ENCODE measurements around the gene MYEOV. TPM values are rescaled to one million over a fixed set of nuclear protein-coding genes. Genes with fewer than 3 reads are reported as not detected.

MYEOV gene
- polyA plus RNA-seq, 3 donors = 4.4 to 8.1 (median 5.1) TPM

GRCh38 chr11:69262918-69263735, 30.8 kb upstream of the MYEOV start:
- no peak for DNase-seq (ENCODE audit: extremely low read depth in 1 of 11, low read depth in 9 of 11, low spot score in 4 of 11)

- DNase-seq (ENCODE audit: extremely low read depth in 1 of 11, low read depth in 9 of 11, low spot score in 4 of 11) = no peak
These were observed 30.3 kb upstream of the MYEOV start for GRCh38 chr11:69263736-69264052.

GRCh38 chr11:69264486-69264885, 29.5 kb upstream of the MYEOV start:
- no peak for DNase-seq (ENCODE audit: extremely low read depth in 1 of 11, low read depth in 9 of 11, low spot score in 4 of 11)

- no peak for DNase-seq (ENCODE audit: extremely low read depth in 1 of 11, low read depth in 9 of 11, low spot score in 4 of 11)
These were observed 28.7 kb upstream of the MYEOV start for GRCh38 chr11:69265210-69265609.

- no peak for DNase-seq (ENCODE audit: extremely low read depth in 1 of 11, low read depth in 9 of 11, low spot score in 4 of 11)
These were observed 27.9 kb upstream of the MYEOV start for GRCh38 chr11:69265911-69266510.

- no peak for DNase-seq (ENCODE audit: extremely low read depth in 1 of 11, low read depth in 9 of 11, low spot score in 4 of 11)
These were observed 26.6 kb upstream of the MYEOV start for GRCh38 chr11:69267395-69267805.

- DNase-seq (ENCODE audit: extremely low read depth in 1 of 11, low read depth in 9 of 11, low spot score in 4 of 11) = no peak
These were observed 25.0 kb upstream of the MYEOV start for GRCh38 chr11:69268911-69269310.

- no peak for DNase-seq (ENCODE audit: extremely low read depth in 1 of 11, low read depth in 9 of 11, low spot score in 4 of 11)
These were observed 24.6 kb upstream of the MYEOV start for GRCh38 chr11:69269388-69269787.

- DNase-seq (ENCODE audit: extremely low read depth in 1 of 11, low read depth in 9 of 11, low spot score in 4 of 11) = no peak
These were observed 23.8 kb upstream of the MYEOV start for GRCh38 chr11:69269926-69270697.

- no peak for DNase-seq (ENCODE audit: extremely low read depth in 1 of 11, low read depth in 9 of 11, low spot score in 4 of 11)
These were observed 23.0 kb upstream of the MYEOV start for GRCh38 chr11:69270941-69271340.

GRCh38 chr11:69272055-69272454, 21.9 kb upstream of the MYEOV start:
- no peak for DNase-seq (ENCODE audit: extremely low read depth in 1 of 11, low read depth in 9 of 11, low spot score in 4 of 11)

- no peak for DNase-seq (ENCODE audit: extremely low read depth in 1 of 11, low read depth in 9 of 11, low spot score in 4 of 11)
These were observed 21.0 kb upstream of the MYEOV start for GRCh38 chr11:69272831-69273485.

GRCh38 chr11:69273571-69273970, 20.4 kb upstream of the MYEOV start:
- no peak for DNase-seq (ENCODE audit: extremely low read depth in 1 of 11, low read depth in 9 of 11, low spot score in 4 of 11)

GRCh38 chr11:69274531-69275016, 19.4 kb upstream of the MYEOV start:
- DNase-seq (ENCODE audit: extremely low read depth in 1 of 11, low read depth in 9 of 11, low spot score in 4 of 11) = peak in 4 of 11 donors; percentile 50 to 81 (median 73)

- no peak for DNase-seq (ENCODE audit: extremely low read depth in 1 of 11, low read depth in 9 of 11, low spot score in 4 of 11)
These were observed 18.8 kb upstream of the MYEOV start for GRCh38 chr11:69275178-69275577.

- DNase-seq (ENCODE audit: extremely low read depth in 1 of 11, low read depth in 9 of 11, low spot score in 4 of 11) = no peak
These were observed 17.8 kb upstream of the MYEOV start for GRCh38 chr11:69276165-69276564.

- no peak for DNase-seq (ENCODE audit: extremely low read depth in 1 of 11, low read depth in 9 of 11, low spot score in 4 of 11)
These were observed 16.7 kb upstream of the MYEOV start for GRCh38 chr11:69277074-69277809.

- no peak for DNase-seq (ENCODE audit: extremely low read depth in 1 of 11, low read depth in 9 of 11, low spot score in 4 of 11)
These were observed 15.7 kb upstream of the MYEOV start for GRCh38 chr11:69278091-69278867.
